ENCODE data around the gene SFRP5.

Gene SFRP5

GRCh38 chr10:97778452-97779302, 6.9 kb upstream of the SFRP5 start:
- H3K9me3 Mint-ChIP-seq: no peaks in the 10 kb centered on the region
- ATAC-seq: no peak
- no peak overlapping the region for H3K4me3 Mint-ChIP-seq
- H3K27ac Mint-ChIP-seq: no peak overlapping the region
- peaks cover 4% of the 10 kb centered on the region for H3K27me3 Mint-ChIP-seq
- H3K36me3 Mint-ChIP-seq: no peaks in the 10 kb centered on the region
- H3K4me1 Mint-ChIP-seq: peaks cover 6% of the 10 kb centered on the region

- Mint-ChIP-seq H3K4me3 (no peak overlapping the region), H3K27ac (no peak overlapping the region), H3K27me3 (peaks cover 19% of the 10 kb centered on the region), H3K4me1 (peaks cover 9% of the 10 kb centered on the region), H3K36me3 (no peaks in the 10 kb centered on the region), H3K9me3 (no peaks in the 10 kb centered on the region)
- no peak for ATAC-seq
These were observed 5.3 kb upstream of the SFRP5 start for GRCh38 chr10:97777143-97777542.

GRCh38 chr10:97774811-97775294, 3.1 kb upstream of the SFRP5 start:
- H3K27ac Mint-ChIP-seq: no peak overlapping the region
- no peaks in the 10 kb centered on the region for H3K36me3 Mint-ChIP-seq
- no peak for ATAC-seq
- no peaks in the 10 kb centered on the region for H3K9me3 Mint-ChIP-seq
- peaks cover 40% of the 10 kb centered on the region for H3K27me3 Mint-ChIP-seq
- H3K4me1 Mint-ChIP-seq: peaks cover 22% of the 10 kb centered on the region
- H3K4me3 Mint-ChIP-seq: no peak overlapping the region

GRCh38 chr10:97773096-97773495, 1.3 kb upstream of the SFRP5 start:
- Mint-ChIP-seq H3K27ac (no peak overlapping the region), H3K36me3 (no peaks in the 10 kb centered on the region), H3K9me3 (no peaks in the 10 kb centered on the region), H3K27me3 (peaks cover 51% of the 10 kb centered on the region), H3K4me3 (no peak overlapping the region), H3K4me1 (peaks cover 22% of the 10 kb centered on the region)
- ATAC-seq: no peak

GRCh38 chr10:97771055-97771891, 526 bp downstream of the SFRP5 start:
- H3K27me3 Mint-ChIP-seq: peaks cover 51% of the 10 kb centered on the region
- H3K36me3 Mint-ChIP-seq: no peaks in the 10 kb centered on the region
- H3K4me1 Mint-ChIP-seq: peaks cover 22% of the 10 kb centered on the region
- H3K27ac Mint-ChIP-seq: no peak overlapping the region
- peak overlapping the region; percentile 15 for H3K4me3 Mint-ChIP-seq
- ATAC-seq: no peak
- H3K9me3 Mint-ChIP-seq: no peaks in the 10 kb centered on the region

- Mint-ChIP-seq H3K4me1 (peaks cover 22% of the 10 kb centered on the region), H3K27me3 (peaks cover 51% of the 10 kb centered on the region), H3K4me3 (no peak overlapping the region), H3K27ac (no peak overlapping the region), H3K9me3 (no peaks in the 10 kb centered on the region), H3K36me3 (no peaks in the 10 kb centered on the region)
- ATAC-seq: no peak
These were observed 1.5 kb downstream of the SFRP5 start for GRCh38 chr10:97770255-97770654.

GRCh38 chr10:97768322-97769315, 3.2 kb downstream of the SFRP5 start:
- H3K9me3 Mint-ChIP-seq: no peaks in the 10 kb centered on the region
- ATAC-seq: no peak

GRCh38 chr10:97766996-97767924, 4.5 kb downstream of the SFRP5 start:
- Mint-ChIP-seq H3K27me3 (peaks cover 33% of the 10 kb centered on the region), H3K4me1 (peaks cover 29% of the 10 kb centered on the region), H3K4me3 (no peak overlapping the region), H3K36me3 (peaks cover 7% of the 10 kb centered on the region), H3K9me3 (no peaks in the 10 kb centered on the region), H3K27ac (no peak overlapping the region)
- no peak for ATAC-seq

More at GRCh38 chr10:97768322-97769315, 3.2 kb downstream of the SFRP5 start:
- Mint-ChIP-seq H3K27ac (no peak overlapping the region), H3K36me3 (peaks cover 7% of the 10 kb centered on the region), H3K27me3 (peaks cover 47% of the 10 kb centered on the region), H3K4me1 (peaks cover 32% of the 10 kb centered on the region), H3K4me3 (no peak overlapping the region)

- Mint-ChIP-seq H3K9me3 (no peaks in the 10 kb centered on the region), H3K36me3 (peaks cover 15% of the 10 kb centered on the region), H3K4me3 (no peak overlapping the region), H3K27ac (no peak overlapping the region), H3K27me3 (peaks cover 25% of the 10 kb centered on the region), H3K4me1 (peaks cover 23% of the 10 kb centered on the region)
- no peak for ATAC-seq
These were observed 5.5 kb downstream of the SFRP5 start for GRCh38 chr10:97766106-97766810.

- H3K27me3 Mint-ChIP-seq: peaks cover 14% of the 10 kb centered on the region
- no peaks in the 10 kb centered on the region for H3K9me3 Mint-ChIP-seq
- no peak overlapping the region for H3K4me3 Mint-ChIP-seq
- no peak overlapping the region for H3K27ac Mint-ChIP-seq
- peaks cover 13% of the 10 kb centered on the region for H3K4me1 Mint-ChIP-seq
- ATAC-seq: no peak
- peaks cover 25% of the 10 kb centered on the region for H3K36me3 Mint-ChIP-seq
These were observed 6.6 kb downstream of the SFRP5 start for GRCh38 chr10:97765201-97765600.

GRCh38 chr10:97764519-97764931, 7.3 kb downstream of the SFRP5 start:
- H3K27me3 Mint-ChIP-seq: peaks cover 8% of the 10 kb centered on the region
- H3K4me1 Mint-ChIP-seq: peaks cover 10% of the 10 kb centered on the region
- ATAC-seq: peak; percentile 53
- H3K9me3 Mint-ChIP-seq: no peaks in the 10 kb centered on the region
- no peak overlapping the region for H3K4me3 Mint-ChIP-seq
- H3K27ac Mint-ChIP-seq: no peak overlapping the region
- peaks cover 32% of the 10 kb centered on the region for H3K36me3 Mint-ChIP-seq

GRCh38 chr10:97763947-97764346, 7.9 kb downstream of the SFRP5 start:
- Mint-ChIP-seq H3K27me3 (peaks cover 2% of the 10 kb centered on the region), H3K36me3 (peaks cover 37% of the 10 kb centered on the region), H3K9me3 (no peaks in the 10 kb centered on the region), H3K4me1 (peaks cover 10% of the 10 kb centered on the region), H3K27ac (no peak overlapping the region), H3K4me3 (no peak overlapping the region)
- ATAC-seq: no peak

- ATAC-seq: no peak
- Mint-ChIP-seq H3K27me3 (no peaks in the 10 kb centered on the region), H3K9me3 (no peaks in the 10 kb centered on the region), H3K27ac (no peak overlapping the region), H3K36me3 (peaks cover 37% of the 10 kb centered on the region), H3K4me1 (peaks cover 10% of the 10 kb centered on the region), H3K4me3 (no peak overlapping the region)
These were observed 8.4 kb downstream of the SFRP5 start for GRCh38 chr10:97763411-97763810.

Measured in stimulated activated memory B cell treated with anti-CD40 and anti-IgM and Interleukin-4, amounts not matched to agents 10 μg/mL and 1 μg/mL and 100 μg/mL, for 72 hours (primary cell).